ENCODE data around the gene PDE6A.
"Not testable (repeated sequence)": the region's sequence is repeated elsewhere in the genome, so short reads cannot be mapped to it uniquely, and the experiment has no call there.

Gene PDE6A

DNA sequence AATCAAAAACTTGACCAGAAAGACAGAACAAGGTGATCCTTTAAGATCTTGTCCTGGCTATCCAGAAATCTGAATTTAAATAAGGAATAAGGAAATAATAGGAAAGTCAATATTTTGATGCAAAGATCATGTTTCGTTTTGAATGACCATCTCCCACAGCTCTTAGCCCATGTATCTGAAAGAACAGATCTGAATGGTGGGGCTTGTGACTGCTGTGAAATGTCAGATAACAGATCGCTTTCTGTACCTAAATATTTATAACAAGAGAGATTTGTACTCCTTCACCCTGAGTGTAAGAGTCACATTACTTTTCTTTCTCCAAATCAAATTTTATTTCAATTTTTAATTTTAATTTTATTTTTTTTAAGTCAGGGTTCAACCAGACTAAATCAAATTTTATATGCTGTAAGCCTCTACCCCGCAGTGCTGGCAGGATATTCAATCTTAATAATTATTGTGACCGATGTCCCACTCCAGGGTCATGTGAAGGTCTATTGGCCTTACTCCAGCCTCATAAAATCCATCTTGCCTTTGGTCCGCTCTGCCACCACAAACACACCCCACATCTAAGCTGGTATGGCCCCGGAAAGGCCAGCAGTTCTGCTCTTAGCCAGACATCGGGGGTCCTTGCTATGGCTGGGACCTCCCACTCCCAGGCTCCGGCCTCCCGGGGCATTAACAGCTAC is 9.0 kb upstream of the PDE6A start:
- no peak for DNase-seq (ENCODE audit: low spot score)

DNA sequence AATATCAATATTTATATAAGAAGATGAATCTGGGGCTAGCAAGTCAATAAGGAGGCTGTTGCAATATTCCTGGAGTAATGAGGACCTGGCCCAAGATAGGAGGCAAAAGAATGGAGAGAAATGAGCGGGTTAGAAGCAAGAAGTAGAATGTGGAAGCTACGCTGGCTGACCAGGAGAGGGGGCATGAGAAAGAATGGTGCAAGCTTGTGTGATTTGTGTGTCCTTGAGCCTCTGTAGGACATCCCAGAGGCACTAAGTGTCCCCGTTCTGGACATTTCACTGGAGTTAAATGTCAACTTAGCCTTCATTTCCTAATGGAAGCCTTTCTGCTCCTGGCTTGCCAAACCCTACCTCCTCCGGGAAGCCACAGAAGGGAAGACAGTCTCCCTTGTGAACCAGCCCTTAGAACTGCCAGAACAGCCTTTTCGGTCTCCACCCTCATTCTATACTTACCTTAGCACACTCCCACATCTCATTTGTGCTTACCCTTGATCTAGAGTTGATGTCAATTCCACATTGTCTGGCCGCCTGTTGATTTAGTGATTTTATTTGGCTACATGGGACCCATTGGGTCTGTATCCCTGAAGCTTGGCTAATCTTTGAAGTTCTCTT is 6.7 kb upstream of the PDE6A start:
- peak; percentile 21 for DNase-seq (ENCODE audit: low spot score)

DNA sequence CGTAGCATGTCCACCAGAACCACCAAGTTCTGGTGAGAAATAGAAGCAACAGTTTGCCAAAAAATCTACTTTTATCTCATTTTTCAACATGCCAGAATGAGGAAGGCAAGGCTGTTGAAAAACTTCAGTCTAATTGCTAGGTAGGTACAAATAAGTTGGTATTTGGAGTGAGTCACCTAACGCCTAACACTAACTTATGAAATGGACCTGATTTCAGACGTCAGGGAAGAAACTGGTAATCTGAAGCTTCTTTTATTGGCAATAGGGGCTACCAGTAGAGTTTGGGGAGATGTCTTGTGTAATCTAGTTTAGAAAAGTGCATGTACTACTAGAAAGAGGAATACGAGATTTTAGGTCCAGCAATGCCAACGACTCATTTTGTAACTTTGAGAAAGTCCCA is 4.4 kb upstream of the PDE6A start:
- DNase-seq (ENCODE audit: low spot score), result no peak

DNA sequence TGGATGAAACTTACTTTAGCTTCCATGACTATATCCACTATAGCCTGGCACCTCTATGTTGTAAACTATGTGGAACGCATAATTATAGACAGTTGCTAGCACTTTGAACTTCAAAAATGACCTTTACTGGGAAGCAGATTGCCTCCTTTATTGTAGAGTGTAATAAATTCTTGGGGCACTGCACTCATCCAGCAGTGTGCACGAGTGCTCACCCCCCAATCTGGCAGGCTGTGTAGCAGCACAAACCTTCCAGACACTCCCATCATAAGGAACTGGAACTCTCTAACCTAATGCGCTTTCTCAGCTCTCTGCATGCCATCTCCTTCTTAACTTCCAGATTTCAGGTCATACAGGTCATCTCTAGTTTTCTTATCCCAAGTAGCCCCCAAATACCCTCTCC is 1.5 kb upstream of the PDE6A start:
- no peak for DNase-seq (ENCODE audit: low spot score)

DNA sequence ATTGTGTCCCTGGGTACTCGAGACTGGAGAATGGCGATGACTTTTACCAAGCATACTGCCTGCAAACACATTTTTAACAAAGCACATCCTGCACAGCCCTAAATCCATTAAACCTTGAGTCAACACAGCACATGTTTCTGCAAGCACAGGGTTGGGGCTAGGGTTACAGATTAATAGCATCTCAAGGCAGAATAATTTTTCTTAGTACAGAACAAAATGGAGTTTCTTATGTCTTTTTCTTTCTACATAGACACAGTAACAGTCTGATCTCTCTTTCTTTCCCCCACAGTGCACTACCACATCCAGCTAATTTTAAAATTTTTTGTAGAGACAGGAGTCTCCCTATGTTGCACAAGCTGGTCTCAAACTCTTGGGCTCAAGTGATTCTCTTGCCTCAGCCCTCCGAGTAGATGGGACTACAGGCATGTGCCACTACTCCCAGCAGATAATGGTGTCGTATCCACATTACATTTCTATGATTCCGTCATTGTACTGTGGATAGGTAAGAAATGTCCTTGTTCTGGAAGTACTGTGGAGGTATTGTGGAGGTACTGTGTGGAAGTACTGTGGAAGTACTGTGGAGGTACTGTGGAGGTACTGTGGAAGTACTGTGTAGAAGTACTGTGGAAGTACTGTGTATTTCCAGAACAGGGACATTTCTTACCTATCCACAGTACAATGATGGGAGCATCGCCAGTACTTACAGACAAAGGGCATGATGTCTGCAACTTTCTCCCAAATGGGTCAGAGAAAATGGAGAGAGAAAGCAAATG is 1.2 kb downstream of the PDE6A start:
- DNase-seq (ENCODE audit: low spot score), result not testable (repeated sequence)

DNA sequence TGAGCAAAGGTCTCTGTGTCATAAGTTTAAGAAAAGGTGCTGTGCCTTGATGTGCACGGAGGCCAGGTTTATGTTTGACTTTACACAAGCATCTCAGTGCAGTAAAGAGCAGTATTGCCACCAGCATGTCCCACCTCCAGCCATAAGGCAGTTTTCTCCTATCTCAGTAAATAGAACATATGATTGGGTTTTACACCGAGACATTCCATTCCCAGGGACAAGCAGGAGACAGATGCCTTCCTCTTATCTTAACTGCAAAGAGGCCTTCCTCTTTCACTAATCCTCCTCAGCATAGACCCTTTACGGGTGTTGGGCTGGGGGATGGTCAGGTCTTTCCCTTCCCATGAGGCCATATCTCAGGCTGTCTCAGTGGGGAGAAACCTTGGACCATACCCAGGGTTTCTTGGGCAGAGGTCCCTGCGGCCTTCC is 1.8 kb downstream of the PDE6A start:
- DNase-seq (ENCODE audit: low spot score), result not testable (repeated sequence)

DNA sequence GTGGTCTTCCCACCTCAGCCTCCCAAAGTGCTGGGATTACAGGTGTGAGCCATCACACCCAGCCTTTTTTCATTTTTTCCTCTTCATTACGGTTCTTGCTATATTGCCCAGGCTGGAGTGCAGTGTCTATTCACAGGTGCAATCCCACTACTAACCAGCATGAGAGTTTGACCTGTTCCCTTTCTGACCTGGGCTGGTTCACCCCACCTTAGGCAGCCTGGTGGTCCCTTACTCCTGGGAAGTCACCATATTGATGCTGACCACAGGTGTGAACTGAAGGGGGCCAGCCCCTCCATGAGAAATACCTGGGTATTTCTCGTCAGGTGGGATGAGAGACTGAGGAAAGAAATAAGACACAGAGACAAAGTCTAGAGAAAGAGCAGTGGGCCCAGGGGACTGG is 2.4 kb downstream of the PDE6A start:
- no peak for DNase-seq (ENCODE audit: low spot score)

DNA sequence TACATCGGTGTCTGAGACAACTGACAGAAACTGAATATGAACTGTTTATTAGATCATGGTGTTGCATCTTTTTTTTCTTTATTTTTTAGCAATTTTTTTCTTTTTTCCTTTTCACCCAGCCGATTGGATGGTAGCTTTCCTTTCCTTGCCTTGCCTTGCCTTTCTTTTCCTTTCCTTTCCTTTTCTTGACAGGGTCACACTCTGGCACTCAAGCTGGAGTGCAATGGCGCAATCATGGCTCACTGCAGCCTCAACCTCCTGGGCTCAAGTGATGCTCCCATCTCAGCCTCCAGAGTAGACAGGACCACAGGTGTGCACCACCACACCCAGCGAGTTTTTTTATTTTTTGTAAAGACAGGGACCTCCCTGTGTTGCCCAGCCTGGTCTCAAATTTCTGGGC is 2.8 kb downstream of the PDE6A start:
- DNase-seq (ENCODE audit: low spot score), result no peak

DNA sequence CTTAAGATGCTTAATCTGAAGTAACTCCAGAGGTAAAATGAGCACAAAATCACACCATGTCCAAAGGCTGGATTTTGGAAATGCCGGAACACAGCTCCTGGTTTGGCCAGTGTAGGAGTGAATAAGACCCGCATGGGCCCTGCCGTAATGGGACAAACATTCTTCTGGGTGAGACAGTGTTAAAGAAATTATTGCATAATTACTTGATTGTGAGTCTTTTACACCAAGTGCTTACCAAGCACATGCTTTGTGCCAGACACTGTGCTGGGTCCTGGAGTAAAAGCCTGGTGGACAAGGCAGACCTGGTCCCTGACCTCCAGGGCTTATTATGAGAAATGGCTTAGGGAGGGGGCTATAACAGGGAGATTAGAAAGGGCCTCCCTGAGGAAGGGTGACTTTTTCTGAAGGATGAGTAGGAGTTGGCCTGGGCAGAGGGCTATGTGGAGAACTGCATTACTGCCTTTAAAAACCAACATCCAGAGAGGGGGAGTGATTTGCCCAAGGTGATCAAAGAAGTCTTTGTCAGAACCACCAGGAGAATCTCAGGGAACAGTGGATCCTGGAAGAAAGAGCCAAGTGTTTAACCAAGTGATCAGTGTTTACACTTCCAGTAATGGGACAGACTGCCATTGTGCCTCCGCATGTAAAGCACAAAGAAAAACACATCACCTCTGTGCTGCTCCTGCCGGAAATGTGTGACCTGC is 3.5 kb downstream of the PDE6A start:
- no peak for DNase-seq (ENCODE audit: low spot score)

DNA sequence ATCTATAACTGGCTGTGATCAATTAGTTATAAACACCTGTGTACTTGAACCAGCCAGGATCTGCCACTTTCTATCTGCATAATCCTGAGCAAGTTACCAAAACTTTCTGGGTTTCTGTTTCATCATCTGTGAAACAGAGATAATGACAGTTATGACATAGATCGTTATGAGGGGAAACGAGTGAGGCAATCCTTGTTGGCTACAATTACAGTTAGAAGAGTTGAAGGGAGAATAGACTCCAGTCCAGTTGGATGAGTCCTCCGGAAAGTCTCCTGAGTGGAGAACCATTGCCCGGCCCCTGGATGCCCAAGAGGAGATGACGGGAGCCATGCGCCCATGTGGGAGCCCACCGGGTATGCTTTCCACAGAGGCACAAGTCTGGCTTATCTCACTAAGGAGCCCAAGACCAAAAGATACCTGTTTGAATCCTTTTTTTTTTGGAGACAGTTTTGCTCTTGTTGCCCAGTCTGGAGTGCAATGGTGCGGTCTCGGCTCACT is 4.5 kb downstream of the PDE6A start:
- no peak for DNase-seq (ENCODE audit: low spot score)

DNA sequence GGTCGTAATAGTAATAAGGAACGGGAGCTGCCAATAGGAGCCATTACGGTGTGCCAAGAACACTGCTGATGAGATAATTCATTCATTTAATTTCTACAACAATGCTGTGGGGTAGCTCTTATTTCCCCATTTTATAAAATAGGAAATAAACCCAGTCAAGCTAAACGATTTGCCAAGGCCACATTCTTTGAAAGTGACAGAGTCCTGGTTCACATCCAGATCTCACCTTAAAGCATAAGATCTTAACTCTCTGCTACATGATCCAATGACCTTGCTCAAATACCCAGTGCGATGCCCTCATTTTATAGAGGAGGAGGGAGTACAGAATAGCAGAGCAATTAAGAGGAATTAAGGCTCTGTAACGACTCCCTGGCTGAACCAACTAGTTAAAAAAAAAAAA is 5.0 kb downstream of the PDE6A start:
- no peak for DNase-seq (ENCODE audit: low spot score)

DNA sequence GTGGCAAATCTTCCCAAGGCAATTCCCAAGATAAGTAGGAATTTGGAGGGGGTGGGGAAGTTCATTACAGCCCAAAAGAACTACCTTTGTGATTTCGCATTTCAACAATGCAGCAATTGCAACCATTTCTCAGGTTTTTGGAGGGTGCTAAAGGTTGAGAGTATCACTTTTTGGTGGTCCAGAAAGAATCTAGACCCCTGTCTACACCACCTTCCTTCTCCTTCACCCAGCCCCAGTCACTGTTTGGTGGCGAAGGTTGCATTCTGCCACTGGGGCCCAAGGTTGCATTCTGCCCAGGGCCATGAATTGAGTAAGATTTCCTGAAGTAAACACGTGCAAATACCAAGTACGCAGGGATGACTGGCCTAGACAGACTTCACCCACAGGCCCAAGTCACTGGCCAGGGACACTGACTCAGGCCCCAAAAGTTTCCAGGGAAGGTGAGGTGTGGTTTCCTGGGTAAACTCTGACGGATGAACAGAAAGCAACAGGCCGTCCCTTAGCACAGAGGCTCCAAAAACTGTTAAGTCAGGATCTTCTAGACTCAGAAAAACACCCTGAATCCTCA is 5.7 kb downstream of the PDE6A start:
- DNase-seq (ENCODE audit: low spot score), result no peak

DNA sequence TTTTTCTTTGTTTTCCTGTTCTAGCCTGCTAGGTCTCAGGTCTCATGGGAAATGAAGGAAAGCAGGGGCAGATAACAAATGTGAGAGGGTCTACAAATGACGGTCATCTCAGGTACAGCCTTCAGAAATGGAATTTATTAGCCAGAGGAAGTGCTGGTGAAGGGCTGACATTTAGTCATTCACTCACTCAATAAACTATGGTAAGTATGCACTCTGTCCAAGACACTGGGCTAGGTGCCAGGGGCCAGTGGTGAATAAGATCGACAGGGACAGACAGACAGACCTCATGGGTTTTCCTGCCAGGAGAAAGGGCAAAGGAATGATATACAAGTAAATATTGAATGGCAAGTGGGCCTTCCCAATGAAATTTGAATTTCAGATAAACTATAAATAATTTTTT is 6.3 kb downstream of the PDE6A start:
- no peak for DNase-seq (ENCODE audit: low spot score)

DNA sequence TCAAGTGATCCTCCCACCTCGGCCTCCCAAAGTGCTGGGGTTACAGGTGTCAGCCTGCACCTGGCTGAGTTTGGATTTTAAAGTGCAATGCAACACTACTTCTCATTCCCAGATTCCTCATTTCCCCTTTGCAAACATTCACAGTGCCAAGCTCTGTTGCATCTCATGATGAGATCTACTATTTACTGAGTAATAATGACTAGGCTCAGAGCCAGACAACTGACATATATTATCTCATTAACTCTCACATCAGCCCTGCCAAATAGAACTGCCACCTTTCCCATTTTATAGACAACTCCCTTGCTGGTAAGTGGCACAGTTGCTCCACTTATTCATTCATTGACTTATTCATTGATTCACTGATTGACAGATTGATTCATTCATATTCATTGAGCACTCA is 7.0 kb downstream of the PDE6A start:
- no peak for DNase-seq (ENCODE audit: low spot score)

DNA sequence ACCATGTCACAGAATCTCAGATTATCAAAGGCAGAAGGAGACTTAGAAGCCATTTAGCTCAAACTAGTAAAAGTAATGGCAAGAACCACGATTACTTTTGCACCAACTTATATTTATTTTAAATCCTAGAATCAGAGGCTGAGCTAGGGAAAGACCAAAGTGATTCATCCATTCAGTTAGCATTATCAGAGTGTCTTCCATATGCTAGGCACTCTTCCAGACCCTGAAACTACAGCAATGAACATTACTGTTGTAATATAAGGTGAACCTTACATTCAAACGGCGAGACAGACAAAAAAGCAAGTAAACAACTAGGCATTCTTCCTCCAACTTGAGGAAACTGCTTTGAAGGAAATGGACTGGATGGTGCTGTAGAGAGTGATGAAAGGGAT is 7.9 kb downstream of the PDE6A start:
- no peak for DNase-seq (ENCODE audit: low spot score)

DNA sequence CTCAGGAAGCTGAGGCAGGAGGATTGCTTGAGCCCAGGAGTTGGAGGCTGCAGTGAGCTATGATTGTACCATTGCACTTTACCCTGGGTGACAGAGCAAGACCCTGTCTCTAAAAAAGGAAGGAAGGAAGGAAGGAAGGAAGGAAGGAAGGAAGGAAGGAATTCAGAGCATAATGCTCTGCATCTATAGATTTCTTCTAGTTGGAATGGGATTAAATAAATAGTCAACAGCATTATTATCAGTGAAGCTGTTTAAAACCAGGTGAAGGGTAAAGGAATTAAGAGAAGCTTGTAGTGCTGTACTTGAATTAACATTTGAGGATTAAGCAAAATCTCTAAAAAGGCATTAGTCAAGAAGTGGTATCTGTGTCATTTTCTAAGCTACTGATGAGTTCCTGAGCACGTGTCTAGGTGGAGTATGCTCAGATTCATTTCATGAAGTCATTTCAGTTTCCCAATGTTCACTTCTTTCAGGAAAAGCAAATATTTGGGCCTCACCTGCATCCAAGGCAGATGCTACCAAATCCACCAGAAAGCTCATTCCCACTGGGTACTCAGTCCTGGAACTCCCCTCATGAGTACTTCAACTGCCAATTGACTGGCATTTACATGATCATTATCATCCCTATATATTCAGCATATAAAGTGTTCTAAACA is 8.4 kb downstream of the PDE6A start:
- DNase-seq (ENCODE audit: low spot score), result no peak

DNA sequence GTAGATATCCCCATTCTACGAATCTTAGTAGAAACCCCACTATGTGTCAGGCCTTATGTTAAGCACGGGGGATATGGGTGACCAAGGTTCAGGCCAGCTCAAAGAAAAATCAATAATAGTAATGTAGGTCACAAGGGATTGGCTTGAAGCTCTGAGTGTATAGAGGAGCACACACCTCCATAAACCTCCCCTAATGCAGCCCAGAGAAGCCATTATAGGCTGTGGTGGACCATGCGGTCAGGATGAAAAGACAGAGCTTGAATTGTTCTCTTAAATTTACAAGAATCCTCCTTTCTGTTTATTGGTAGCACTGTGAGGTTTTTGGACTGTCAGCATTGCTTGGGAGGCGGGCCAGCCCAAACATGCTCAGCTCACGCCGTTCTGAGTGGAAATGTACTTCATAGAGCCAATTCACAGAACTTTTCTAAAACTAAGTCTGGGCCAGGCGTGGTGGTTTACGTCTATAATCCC is 9.1 kb downstream of the PDE6A start:
- no peak for DNase-seq (ENCODE audit: low spot score)

DNA sequence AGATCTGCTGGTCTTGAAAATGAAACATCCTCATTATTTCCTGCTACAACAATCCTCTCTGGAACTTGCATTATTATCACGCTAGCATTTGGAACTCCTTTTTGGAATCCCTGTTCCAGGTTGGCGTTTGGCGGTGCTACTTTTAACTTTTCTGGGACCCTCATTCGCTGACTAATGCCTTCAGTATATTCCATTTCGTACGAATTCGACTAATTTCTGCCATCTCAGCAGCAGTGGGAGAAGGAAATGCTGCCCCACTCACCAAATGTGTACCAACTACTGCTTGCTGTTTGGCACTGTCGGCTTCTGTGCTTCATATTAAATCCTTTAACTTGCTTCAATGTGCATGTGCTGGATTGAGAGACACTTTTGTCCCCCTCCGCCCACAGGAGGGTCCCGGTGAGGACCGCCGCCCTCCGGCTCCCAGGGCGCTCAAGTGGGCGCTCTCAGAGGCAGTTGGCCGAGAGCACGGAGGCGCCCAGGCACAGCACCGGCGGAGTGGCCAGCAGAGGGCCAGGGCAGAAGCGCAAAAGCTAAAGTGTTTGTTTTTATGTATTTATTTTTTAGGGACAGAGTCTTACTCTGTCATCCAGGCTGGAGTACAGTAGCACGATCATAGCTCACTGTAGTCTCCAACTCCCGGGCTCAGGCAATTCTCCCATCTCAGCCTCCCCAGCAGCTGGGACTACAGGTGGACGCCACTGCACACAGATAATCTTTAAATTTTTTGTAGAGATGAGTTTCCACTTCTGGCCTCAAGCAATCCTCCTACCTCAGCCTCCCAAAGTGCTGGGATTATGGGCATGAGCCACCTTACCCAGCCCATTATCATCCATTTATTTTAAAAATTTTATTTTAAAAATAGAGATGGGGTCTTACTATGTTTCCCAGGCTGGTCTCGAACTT is 11.9 kb downstream of the PDE6A start:
- DNase-seq (ENCODE audit: low spot score), result no peak

DNA sequence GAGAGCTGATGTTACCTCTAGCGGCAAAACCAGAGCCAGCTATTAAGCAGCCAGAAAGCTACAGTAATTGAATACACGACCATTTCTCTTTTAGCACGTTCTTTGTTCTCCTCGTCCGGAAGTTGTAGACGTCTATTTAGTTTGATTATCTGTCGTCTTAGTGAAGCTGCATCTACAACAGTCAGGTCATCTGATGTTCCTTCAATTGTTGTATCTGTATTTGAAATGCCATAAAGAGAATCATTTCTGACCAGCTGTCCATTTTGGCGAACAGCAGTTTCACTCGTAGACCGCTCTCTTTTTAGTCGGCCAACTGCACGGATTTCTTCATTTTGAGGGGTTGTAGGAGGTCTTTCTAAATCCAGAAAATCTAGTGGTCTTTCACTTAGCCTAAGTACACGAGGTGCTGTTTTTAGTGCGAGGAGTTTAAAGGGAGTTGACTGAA is 12.6 kb downstream of the PDE6A start:
- DNase-seq (ENCODE audit: low spot score), result no peak
